Astrocyte (in vitro differentiated cells and primary cell): ENCODE results near the gene NKAIN4. TPM values are rescaled to one million over a fixed set of nuclear protein-coding genes. Genes with fewer than 3 reads are reported as not detected.

ENCODE experiments used
- DNase-seq: peaks from one replicate; pipeline ENCODE4 v3.0.0-alpha.2; 2010; ENCODE audit warnings: low read depth
- FAIRE-seq: peaks from 2 replicates; lab custom pipeline; 2011; peaks lifted over from hg19 to GRCh38; lab: Jason Lieb, UNC
- H2AFZ ChIP-seq: 2 replicates; pipeline ENCODE4 v1.6.0; 2012; ENCODE audit warnings: low read depth, low read length, inconsistent platforms
- H3K27ac ChIP-seq: 2 replicates; pipeline ENCODE4 v1.5.1; 2011; ENCODE audit warnings: low read depth, low read length, inconsistent platforms
- H3K27me3 ChIP-seq: 2 replicates; pipeline ENCODE4 v1.6.0; 2011; ENCODE audit warnings: low read length, inconsistent platforms; ENCODE audit not compliant: insufficient read depth
- H3K36me3 ChIP-seq: 2 replicates; pipeline ENCODE4 v1.5.1; 2011; ENCODE audit warnings: low read length, inconsistent platforms; ENCODE audit not compliant: insufficient read depth
- H3K4me1 ChIP-seq: 2 replicates; pipeline ENCODE4 v1.5.1; 2011; ENCODE audit warnings: low read length, inconsistent platforms; ENCODE audit not compliant: insufficient read depth
- H3K4me2 ChIP-seq: 2 replicates; pipeline ENCODE4 v1.6.0; 2012; ENCODE audit warnings: low read length, inconsistent platforms
- H3K4me3 ChIP-seq: 2 replicates; pipeline ENCODE4 v1.5.1; 2011; ENCODE audit warnings: low read depth, mild to moderate bottlenecking, low read length, inconsistent platforms; ENCODE audit not compliant: insufficient read depth
- H3K79me2 ChIP-seq: 2 replicates; pipeline ENCODE4 v1.6.0; 2012; ENCODE audit warnings: mild to moderate bottlenecking, low read length, inconsistent platforms; ENCODE audit not compliant: insufficient read depth
- H3K9ac ChIP-seq: 2 replicates; pipeline ENCODE4 v1.6.0; 2012; ENCODE audit warnings: mild to moderate bottlenecking, low read length, inconsistent platforms
- H3K9me3 ChIP-seq: 2 replicates; pipeline ENCODE4 v1.5.1; 2012; ENCODE audit warnings: low read depth, mild to moderate bottlenecking, low read length, inconsistent platforms; ENCODE audit not compliant: insufficient read depth
- H4K20me1 ChIP-seq: 2 replicates; pipeline ENCODE4 v1.6.0; 2012; ENCODE audit warnings: low read length, inconsistent platforms; ENCODE audit not compliant: insufficient read depth
- H3K27ac Mint-ChIP-seq: one replicate; pipeline ENCODE4 v1.8.0; 2021; ENCODE audit warnings: mild to moderate bottlenecking, mixed read lengths; ENCODE audit not compliant: unreplicated experiment
- H3K27me3 Mint-ChIP-seq: one replicate; pipeline ENCODE4 v1.8.0; 2021; ENCODE audit warnings: low read depth, mixed read lengths; ENCODE audit not compliant: unreplicated experiment
- H3K36me3 Mint-ChIP-seq: one replicate; pipeline ENCODE4 v1.8.0; 2021; ENCODE audit warnings: low read depth, mixed read lengths; ENCODE audit not compliant: unreplicated experiment
- H3K4me1 Mint-ChIP-seq: one replicate; pipeline ENCODE4 v1.8.0; 2021; ENCODE audit warnings: low read depth, mixed read lengths; ENCODE audit not compliant: unreplicated experiment
- H3K4me3 Mint-ChIP-seq: one replicate; pipeline ENCODE4 v1.8.0; 2021; ENCODE audit warnings: mild to moderate bottlenecking, moderate library complexity, mixed read lengths; ENCODE audit not compliant: unreplicated experiment
- H3K9me3 Mint-ChIP-seq: one replicate; pipeline ENCODE4 v1.8.0; 2021; ENCODE audit warnings: mild to moderate bottlenecking, mixed read lengths; ENCODE audit not compliant: unreplicated experiment
- EZH2 ChIP-seq: IDR thresholded peaks from 2 replicates; pipeline ENCODE4 v1.6.1; 2012; ENCODE audit warnings: mild to moderate bottlenecking, low read length, inconsistent platforms; ENCODE audit not compliant: insufficient read depth
- total RNA-seq: library from RNA; stranded (reverse); gene quantifications from 2 replicates; pipeline ENCODE4 v1.2.1, GENCODE V29; 2021
- TF ChIP-seq, protein P1 (sequence below): IDR thresholded peaks from 2 replicates; pipeline ENCODE4 v1.5.1; 2011; ENCODE audit warnings: low read depth, mild to moderate bottlenecking, inconsistent platforms, low read length, moderate library complexity; ENCODE audit not compliant: insufficient read depth

Gene NKAIN4
- total RNA-seq, 1 donor from 2014 or later = 162 TPM

DNA sequence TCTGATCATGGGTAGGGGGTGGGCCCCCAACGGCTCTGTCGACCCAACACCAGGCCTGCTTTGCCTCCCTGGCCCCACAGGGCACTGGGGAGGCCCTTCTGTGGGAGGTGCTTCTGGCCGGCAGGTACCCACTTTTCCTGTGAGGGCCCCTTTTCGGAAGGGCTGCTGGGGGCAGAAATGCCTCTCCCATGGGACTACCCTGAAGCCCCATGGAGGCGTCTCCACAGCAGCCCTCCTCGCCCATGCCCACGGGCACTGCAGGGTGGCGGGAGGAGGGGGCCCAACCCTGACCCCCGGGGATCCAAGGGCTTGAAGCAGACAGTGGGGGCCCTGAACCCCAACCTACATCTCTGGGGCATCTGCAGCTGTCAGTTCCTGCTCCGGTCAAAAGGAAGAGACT is 16.2 kb downstream of the NKAIN4 start:
- Histone ChIP-seq H3K79me2 (no peaks in the 10 kb centered on the region), H3K4me3 (no peak overlapping the region), H4K20me1 (no peaks in the 10 kb centered on the region), H3K27me3 (no peaks in the 10 kb centered on the region), H3K9me3 (no peaks in the 10 kb centered on the region), H3K36me3 (no peaks in the 10 kb centered on the region), H3K4me1 (peaks cover 16% of the 10 kb centered on the region), H2AFZ (no peak overlapping the region), H3K4me2 (no peak overlapping the region), H3K27ac (no peak overlapping the region), H3K9ac (no peak overlapping the region)
- no peak for TF ChIP-seq EZH2
- TF ChIP-seq, protein P1, sequence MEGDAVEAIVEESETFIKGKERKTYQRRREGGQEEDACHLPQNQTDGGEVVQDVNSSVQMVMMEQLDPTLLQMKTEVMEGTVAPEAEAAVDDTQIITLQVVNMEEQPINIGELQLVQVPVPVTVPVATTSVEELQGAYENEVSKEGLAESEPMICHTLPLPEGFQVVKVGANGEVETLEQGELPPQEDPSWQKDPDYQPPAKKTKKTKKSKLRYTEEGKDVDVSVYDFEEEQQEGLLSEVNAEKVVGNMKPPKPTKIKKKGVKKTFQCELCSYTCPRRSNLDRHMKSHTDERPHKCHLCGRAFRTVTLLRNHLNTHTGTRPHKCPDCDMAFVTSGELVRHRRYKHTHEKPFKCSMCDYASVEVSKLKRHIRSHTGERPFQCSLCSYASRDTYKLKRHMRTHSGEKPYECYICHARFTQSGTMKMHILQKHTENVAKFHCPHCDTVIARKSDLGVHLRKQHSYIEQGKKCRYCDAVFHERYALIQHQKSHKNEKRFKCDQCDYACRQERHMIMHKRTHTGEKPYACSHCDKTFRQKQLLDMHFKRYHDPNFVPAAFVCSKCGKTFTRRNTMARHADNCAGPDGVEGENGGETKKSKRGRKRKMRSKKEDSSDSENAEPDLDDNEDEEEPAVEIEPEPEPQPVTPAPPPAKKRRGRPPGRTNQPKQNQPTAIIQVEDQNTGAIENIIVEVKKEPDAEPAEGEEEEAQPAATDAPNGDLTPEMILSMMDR = no peak
- Mint-ChIP-seq H3K27ac (no peak overlapping the region), H3K36me3 (peaks cover 4% of the 10 kb centered on the region), H3K4me1 (peaks cover 3% of the 10 kb centered on the region), H3K4me3 (no peak overlapping the region), H3K9me3 (no peaks in the 10 kb centered on the region), H3K27me3 (no peaks in the 10 kb centered on the region)
- DNase-seq = no peak
- no peak for FAIRE-seq

- H3K4me3 ChIP-seq = no peak overlapping the region
- Mint-ChIP-seq H3K9me3 (no peaks in the 10 kb centered on the region), H3K36me3 (no peaks in the 10 kb centered on the region), H3K27me3 (no peaks in the 10 kb centered on the region), H3K4me3 (no peak overlapping the region), H3K4me1 (peaks cover 20% of the 10 kb centered on the region), H3K27ac (no peak overlapping the region)
- H3K4me1 ChIP-seq = peaks cover 30% of the 10 kb centered on the region
- H3K27ac ChIP-seq = no peak overlapping the region
- no peaks in the 10 kb centered on the region for H4K20me1 ChIP-seq
- TF ChIP-seq, protein P1 = no peak
- TF ChIP-seq EZH2 = no peak
- no peak for FAIRE-seq
- no peaks in the 10 kb centered on the region for H3K9me3 ChIP-seq
- H3K79me2 ChIP-seq = no peaks in the 10 kb centered on the region
- no peaks in the 10 kb centered on the region for H3K27me3 ChIP-seq
- H3K9ac ChIP-seq = no peak overlapping the region
- DNase-seq = no peak
- H3K4me2 ChIP-seq = no peak overlapping the region
- no peak overlapping the region for H2AFZ ChIP-seq
- H3K36me3 ChIP-seq = no peaks in the 10 kb centered on the region
Measured at GRCh38 chr20:63236116-63236837, 18.0 kb downstream of the NKAIN4 start.

DNA sequence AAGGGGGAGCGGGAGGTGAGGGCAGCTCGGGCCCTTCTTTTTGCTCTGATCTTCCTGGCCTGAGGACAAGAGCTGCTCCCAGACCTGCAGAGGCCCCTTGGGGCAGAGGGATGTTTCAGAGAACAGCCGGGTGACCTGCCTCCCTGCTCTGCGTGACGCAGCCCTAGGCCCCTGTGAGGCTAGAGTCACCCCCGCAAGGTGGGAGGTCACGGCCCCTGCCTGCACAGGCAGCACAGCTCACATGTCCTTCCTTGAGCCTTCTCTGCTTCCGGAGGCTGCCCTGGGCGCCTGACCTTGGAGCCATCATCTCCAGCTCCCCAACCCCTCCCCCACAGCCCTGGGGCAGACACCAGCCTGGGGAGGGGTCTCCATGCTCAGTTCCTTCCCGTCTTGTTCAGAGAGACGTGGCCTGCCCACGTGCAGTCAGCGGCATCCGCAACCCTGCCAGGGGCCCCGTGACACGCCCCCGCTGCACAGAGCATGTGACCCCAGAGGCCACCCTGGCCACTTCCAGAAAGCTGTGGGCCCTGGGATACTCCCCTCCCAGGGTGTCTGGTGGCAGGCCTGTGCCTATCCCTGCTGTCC is 18.8 kb downstream of the NKAIN4 start, which contains the start of gene BIRC7:
Gene BIRC7 (plus strand): TSS at position 507 of the 585 bp plus-strand sequence. CDS start 192 bp downstream, outside the sequence.
- H3K79me2 ChIP-seq = no peaks in the 10 kb centered on the region
- TF ChIP-seq, protein P1 = no peak
- TF ChIP-seq EZH2 = no peak
- H3K36me3 ChIP-seq = no peaks in the 10 kb centered on the region
- Mint-ChIP-seq H3K4me1 (peaks cover 27% of the 10 kb centered on the region), H3K9me3 (no peaks in the 10 kb centered on the region), H3K27ac (peak within 1 kb of the TSS; percentile 98), H3K27me3 (no peaks in the 10 kb centered on the region), H3K4me3 (no peak within 1 kb of the TSS), H3K36me3 (no peaks in the 10 kb centered on the region)
- no peak within 1 kb of the TSS for H2AFZ ChIP-seq
- peaks cover 38% of the 10 kb centered on the region for H3K4me1 ChIP-seq
- no peak within 1 kb of the TSS for H3K4me2 ChIP-seq
- no peak within 1 kb of the TSS for H3K4me3 ChIP-seq
- peak within 1 kb of the TSS; percentile 35 for H3K9ac ChIP-seq
- H3K27ac ChIP-seq = no peak within 1 kb of the TSS
- no peaks in the 10 kb centered on the region for H4K20me1 ChIP-seq
- FAIRE-seq (no peak), DNase-seq (no peak)
- H3K27me3 ChIP-seq = no peaks in the 10 kb centered on the region
- no peaks in the 10 kb centered on the region for H3K9me3 ChIP-seq
